ENCODE data around the gene CPA2. TPM values are rescaled to one million over a fixed set of nuclear protein-coding genes. Genes with fewer than 3 reads are reported as not detected.

Gene CPA2
- polyA plus RNA-seq, 2 of the 4 experiments (the other 2 are of a cell fraction): not detected

DNA sequence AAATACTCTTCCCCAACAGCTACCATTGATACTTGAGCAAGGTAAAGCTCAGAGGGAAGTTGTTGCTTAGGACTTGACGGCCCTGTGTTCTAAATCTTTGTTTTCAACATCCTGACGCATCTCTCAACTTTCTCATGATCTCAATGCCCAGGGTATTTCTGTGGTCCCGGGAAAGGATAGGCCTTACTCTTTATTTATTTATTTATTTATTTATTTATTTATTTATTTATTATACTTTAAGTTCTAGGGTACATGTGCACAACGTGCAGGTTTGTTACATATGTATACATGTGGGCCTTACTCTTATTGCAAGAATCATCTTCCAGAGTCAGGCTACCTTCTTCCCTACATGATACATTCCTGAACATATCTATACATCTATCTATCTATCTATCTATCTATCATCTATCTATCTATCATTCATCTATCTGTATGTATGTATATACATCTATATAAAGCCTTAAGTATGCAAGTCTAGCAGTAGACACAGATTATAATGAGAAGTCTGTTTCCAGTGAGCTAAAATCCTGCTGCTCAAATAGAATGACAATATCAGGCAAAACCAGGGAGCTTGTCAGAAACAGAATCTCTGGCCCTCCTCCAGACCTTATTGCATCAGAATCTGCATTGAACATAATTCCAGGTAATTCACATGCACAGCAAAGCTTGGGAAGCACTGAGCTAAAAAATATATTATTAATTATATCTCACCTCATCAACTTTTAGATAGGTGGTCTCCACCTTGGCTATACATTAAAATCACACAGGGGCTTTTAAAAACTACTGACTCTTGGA, 65.8 kb downstream of the CPA2 start:
- Histone ChIP-seq H3K4me2 (no peak overlapping the region), H3K4me1 (no peaks in the 10 kb centered on the region), H3K4me3 (no peak overlapping the region), H3K9me3 (no peaks in the 10 kb centered on the region), H3K27ac (no peak overlapping the region)
- no peak for ATAC-seq
- POLR2A ChIA-PET: no interaction called here
- CTCF ChIA-PET: interaction anchor here (1.0 kb wide), 1 partner anchor 18 kb away, joined by 3 read pairs; no protein-coding TSS in a partner anchor
- FAIRE-seq: no peak
- peak; percentile 80 for TF ChIP-seq ZC3H11A (IDR thresholded peaks at IDR 0.05)
- TF ChIP-seq CEBPB (IDR thresholded peaks at IDR 0.05): no peak
- no peak for TF ChIP-seq RNF2 (IDR thresholded peaks at IDR 0.05; ENCODE audit: borderline replicate concordance, low read depth)
- no peak for DNase-seq (ENCODE audit: low read depth in 1 of 2, low spot score in 1 of 2)
- WGBS (ENCODE audit: missing lambda C conversion rate): 65% methylated on average over 4 of the region's 4 CpGs

DNA sequence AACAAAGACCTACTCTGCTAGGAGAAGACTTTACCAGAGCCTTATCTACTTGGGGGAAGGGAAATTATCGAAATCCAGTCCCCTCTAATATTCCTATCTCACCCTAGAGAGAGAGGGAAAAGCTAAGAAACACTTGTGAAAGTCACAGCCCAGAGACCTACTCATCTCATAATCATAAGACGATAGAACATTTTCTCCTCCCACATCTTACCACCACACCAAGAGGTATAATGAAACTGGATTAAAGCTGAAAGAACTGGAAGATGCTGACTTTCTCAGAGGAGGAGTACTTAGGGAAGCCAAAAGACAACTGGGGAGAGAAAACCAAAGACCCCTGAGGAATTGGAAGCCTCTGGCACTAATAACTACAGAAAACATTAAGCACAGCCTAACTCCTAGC, 67.2 kb downstream of the CPA2 start:
- FAIRE-seq (no peak), DNase-seq (ENCODE audit: low read depth in 1 of 2, low spot score in 1 of 2) (no peak), ATAC-seq (no peak)
- Histone ChIP-seq H3K4me1 (no peaks in the 10 kb centered on the region), H3K4me3 (no peak overlapping the region), H3K4me2 (no peak overlapping the region), H3K27ac (no peak overlapping the region), H3K9me3 (no peaks in the 10 kb centered on the region)
- ChIA-PET POLR2A (no interaction called here), CTCF (no interaction called here)
- 48% methylated on average over 2 of the region's 2 CpGs for WGBS (ENCODE audit: missing lambda C conversion rate)
- TF ChIP-seq ESRRA (IDR thresholded peaks at IDR 0.05; ENCODE audit: borderline replicate concordance, low read length): no peak

DNA sequence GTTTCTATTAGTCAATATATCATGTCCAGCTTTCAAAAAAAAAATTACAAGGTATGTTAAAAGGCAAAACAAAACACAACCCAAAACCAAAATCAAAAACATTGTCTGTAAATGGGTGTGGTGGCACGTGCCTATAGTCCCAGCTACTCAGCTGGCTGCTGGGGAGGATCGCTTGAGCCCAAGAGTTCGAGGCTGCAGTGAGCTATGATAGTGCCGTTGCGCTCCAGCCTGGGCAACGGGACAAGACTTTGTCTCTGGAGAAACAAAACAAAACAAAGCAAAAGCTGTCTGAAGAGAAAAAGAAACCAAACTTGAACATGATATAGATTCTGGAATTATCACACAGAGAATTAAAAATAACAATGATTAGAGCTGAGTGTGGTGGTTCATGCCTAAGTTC, 67.6 kb downstream of the CPA2 start:
- H3K27ac ChIP-seq: no peak overlapping the region
- no peak overlapping the region for H3K4me2 ChIP-seq
- no peaks in the 10 kb centered on the region for H3K4me1 ChIP-seq
- ChIA-PET CTCF (no interaction called here), POLR2A (no interaction called here)
- WGBS (ENCODE audit: missing lambda C conversion rate): 64% methylated on average over 6 of the region's 6 CpGs
- FAIRE-seq: no peak
- no peaks in the 10 kb centered on the region for H3K9me3 ChIP-seq
- DNase-seq (ENCODE audit: low read depth in 1 of 2, low spot score in 1 of 2): no peak
- no peak overlapping the region for H3K4me3 ChIP-seq
- TF ChIP-seq RAD21 (conservative IDR thresholded peaks at IDR 0.05 in 1 of 2, IDR thresholded peaks at IDR 0.05 in 1 of 2) (no peak), HOXB5 (CRISPR knock-in tag; IDR thresholded peaks at IDR 0.05) (no peak), CHD4 (IDR thresholded peaks at IDR 0.05; ENCODE audit: borderline replicate concordance) (no peak), PHF8 (IDR thresholded peaks at IDR 0.05; ENCODE audit: borderline replicate concordance, low read depth) (no peak), RCOR1 (IDR thresholded peaks at IDR 0.05; ENCODE audit: low read depth, low read length) (no peak), BHLHE40 (IDR thresholded peaks at IDR 0.05; ENCODE audit: low read depth, low read length) (no peak), RFX5 (IDR thresholded peaks at IDR 0.05) (no peak), NFE2L2 (conservative IDR thresholded peaks at IDR 0.05; ENCODE audit: low read length) (no peak), SREBF2 (IDR thresholded peaks at IDR 0.05) (no peak), ZFP36 (IDR thresholded peaks at IDR 0.05; ENCODE audit: borderline replicate concordance, partially characterized antibody) (no peak), POLR2A (IDR thresholded peaks at IDR 0.05; ENCODE audit: low read length) (no peak), NR3C1 (IDR thresholded peaks at IDR 0.05) (no peak), HEYL (CRISPR knock-in tag; IDR thresholded peaks at IDR 0.05) (no peak), MAFK (IDR thresholded peaks at IDR 0.05; ENCODE audit: partially characterized antibody) (no peak), ZSCAN20 (CRISPR knock-in tag; IDR thresholded peaks at IDR 0.05) (no peak), CBX8 (IDR thresholded peaks at IDR 0.05) (no peak), KDM5A (IDR thresholded peaks at IDR 0.05) (no peak), EHMT2 (IDR thresholded peaks at IDR 0.05; ENCODE audit: low read depth) (no peak)
- TF ChIP-seq, protein P1, sequence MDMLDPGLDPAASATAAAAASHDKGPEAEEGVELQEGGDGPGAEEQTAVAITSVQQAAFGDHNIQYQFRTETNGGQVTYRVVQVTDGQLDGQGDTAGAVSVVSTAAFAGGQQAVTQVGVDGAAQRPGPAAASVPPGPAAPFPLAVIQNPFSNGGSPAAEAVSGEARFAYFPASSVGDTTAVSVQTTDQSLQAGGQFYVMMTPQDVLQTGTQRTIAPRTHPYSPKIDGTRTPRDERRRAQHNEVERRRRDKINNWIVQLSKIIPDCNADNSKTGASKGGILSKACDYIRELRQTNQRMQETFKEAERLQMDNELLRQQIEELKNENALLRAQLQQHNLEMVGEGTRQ (IDR thresholded peaks at IDR 0.05): no peak
- TF ChIP-seq, protein P2, sequence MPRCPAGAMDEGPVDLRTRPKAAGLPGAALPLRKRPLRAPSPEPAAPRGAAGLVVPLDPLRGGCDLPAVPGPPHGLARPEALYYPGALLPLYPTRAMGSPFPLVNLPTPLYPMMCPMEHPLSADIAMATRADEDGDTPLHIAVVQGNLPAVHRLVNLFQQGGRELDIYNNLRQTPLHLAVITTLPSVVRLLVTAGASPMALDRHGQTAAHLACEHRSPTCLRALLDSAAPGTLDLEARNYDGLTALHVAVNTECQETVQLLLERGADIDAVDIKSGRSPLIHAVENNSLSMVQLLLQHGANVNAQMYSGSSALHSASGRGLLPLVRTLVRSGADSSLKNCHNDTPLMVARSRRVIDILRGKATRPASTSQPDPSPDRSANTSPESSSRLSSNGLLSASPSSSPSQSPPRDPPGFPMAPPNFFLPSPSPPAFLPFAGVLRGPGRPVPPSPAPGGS (IDR thresholded peaks at IDR 0.05): no peak
- ATAC-seq: no peak

All from A549 (cell line).